PFSK-1 (cell line): ENCODE data around the gene NIPA2.

ENCODE experiments used
- FOXP2 ChIP-seq: optimal IDR thresholded peaks from 2 replicates; pipeline ENCODE3; 2011; ENCODE audit warnings: borderline replicate concordance, control low read depth, inconsistent platforms; ENCODE audit not compliant: insufficient read depth; ENCODE audit errors: extremely low read length, extremely low read depth
- POLR2AphosphoS5 ChIP-seq: IDR thresholded peaks from 2 replicates; pipeline ENCODE4 v1.6.1; 2012; ENCODE audit warnings: low read depth, mild to moderate bottlenecking, control low read depth, low read length, moderate library complexity
- SIN3A ChIP-seq: IDR thresholded peaks from 2 replicates; pipeline ENCODE4 v1.6.1; 2012; ENCODE audit warnings: mild to moderate bottlenecking, low read length, moderate library complexity, borderline replicate concordance; ENCODE audit not compliant: insufficient read depth
- TAF1 ChIP-seq: IDR thresholded peaks from 2 replicates; pipeline ENCODE4 v1.6.1; 2012; ENCODE audit warnings: low read length, control low read depth, borderline replicate concordance; ENCODE audit not compliant: insufficient read depth
- TF ChIP-seq, protein P1 (sequence below), 2 experiments: IDR thresholded peaks; 2 replicates each; pipeline versions ENCODE4 v1.6.1 to v1.8.0; 2011 to 2012; ENCODE audit warnings: low read depth in 2 of 2, low read length in 2 of 2, control low read depth in 1 of 2, inconsistent platforms in 1 of 2, mild to moderate bottlenecking in 1 of 2, moderate library complexity in 1 of 2; ENCODE audit not compliant: insufficient read depth in 1 of 2

DNA sequence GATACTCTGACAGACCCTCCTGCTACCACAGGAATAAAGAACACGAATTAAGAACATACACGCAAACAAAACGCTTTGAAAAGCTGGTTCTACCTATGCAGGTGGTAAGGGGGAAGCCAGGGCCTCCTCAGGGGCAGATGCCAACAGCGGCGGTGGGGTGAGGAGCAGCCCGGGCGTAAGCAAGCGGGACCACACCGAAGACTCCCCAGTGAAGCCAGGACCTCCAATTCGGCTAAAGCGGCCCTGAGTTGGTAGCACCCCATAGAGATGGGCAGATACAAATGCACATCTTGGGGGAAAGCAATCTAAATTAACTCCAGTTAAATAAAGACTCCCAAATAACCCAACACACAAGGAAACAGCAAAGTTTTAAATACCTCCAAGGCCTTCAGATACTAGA lies 32.4 kb downstream of the NIPA2 start:
- TF ChIP-seq POLR2AphosphoS5, result no peak
- TF ChIP-seq, protein P1, sequence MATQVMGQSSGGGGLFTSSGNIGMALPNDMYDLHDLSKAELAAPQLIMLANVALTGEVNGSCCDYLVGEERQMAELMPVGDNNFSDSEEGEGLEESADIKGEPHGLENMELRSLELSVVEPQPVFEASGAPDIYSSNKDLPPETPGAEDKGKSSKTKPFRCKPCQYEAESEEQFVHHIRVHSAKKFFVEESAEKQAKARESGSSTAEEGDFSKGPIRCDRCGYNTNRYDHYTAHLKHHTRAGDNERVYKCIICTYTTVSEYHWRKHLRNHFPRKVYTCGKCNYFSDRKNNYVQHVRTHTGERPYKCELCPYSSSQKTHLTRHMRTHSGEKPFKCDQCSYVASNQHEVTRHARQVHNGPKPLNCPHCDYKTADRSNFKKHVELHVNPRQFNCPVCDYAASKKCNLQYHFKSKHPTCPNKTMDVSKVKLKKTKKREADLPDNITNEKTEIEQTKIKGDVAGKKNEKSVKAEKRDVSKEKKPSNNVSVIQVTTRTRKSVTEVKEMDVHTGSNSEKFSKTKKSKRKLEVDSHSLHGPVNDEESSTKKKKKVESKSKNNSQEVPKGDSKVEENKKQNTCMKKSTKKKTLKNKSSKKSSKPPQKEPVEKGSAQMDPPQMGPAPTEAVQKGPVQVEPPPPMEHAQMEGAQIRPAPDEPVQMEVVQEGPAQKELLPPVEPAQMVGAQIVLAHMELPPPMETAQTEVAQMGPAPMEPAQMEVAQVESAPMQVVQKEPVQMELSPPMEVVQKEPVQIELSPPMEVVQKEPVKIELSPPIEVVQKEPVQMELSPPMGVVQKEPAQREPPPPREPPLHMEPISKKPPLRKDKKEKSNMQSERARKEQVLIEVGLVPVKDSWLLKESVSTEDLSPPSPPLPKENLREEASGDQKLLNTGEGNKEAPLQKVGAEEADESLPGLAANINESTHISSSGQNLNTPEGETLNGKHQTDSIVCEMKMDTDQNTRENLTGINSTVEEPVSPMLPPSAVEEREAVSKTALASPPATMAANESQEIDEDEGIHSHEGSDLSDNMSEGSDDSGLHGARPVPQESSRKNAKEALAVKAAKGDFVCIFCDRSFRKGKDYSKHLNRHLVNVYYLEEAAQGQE (IDR thresholded peaks at IDR 0.05; ENCODE audit: insufficient read depth in 1 of 2, low read depth in 2 of 2, low read length in 2 of 2), result no peak
- no peak for TF ChIP-seq TAF1
- no peak for TF ChIP-seq SIN3A
- TF ChIP-seq FOXP2, result no peak
